DOHH2 (cell line): ENCODE measurements around the gene TBX3.

Source experiments
- EZH2phosphoT487 ChIP-seq: fragments of 200-600 bp; sonication (generic); IDR thresholded peaks from 2 replicates; pipeline ENCODE4 v1.6.1; 2017; ENCODE audit warnings: borderline replicate concordance, mild to moderate bottlenecking, antibody characterized with exemption, low read length, moderate library complexity, mixed read lengths
- TF ChIP-seq, protein P1 (sequence below): fragments of 200-600 bp; sonication (generic); IDR thresholded peaks from one replicate; pipeline ENCODE4 v1.5.1; 2014; ENCODE audit warnings: antibody characterized with exemption, mild to moderate bottlenecking, low read depth, low read length; ENCODE audit not compliant: poor library complexity, severe bottlenecking

DNA sequence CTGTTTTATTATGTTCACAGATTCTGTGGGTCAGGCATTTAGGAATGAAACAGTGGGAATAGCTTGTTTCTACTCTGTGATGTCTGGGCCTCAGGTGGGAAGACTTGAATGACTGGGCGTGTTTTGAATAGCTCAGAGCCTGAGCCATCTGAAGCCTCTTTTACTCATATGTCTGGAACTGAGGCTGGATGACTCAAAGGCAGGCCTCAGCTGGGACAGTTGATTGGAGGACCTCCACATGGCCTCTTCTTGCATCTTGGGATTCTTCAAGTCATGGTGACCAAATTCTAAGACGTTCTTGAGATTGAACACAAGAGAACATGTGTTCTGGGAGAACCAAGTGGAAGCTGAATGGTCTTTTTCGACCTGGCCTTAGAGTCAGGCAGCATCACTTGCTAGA is 45.8 kb upstream of the TBX3 start:
- TF ChIP-seq, protein P1, sequence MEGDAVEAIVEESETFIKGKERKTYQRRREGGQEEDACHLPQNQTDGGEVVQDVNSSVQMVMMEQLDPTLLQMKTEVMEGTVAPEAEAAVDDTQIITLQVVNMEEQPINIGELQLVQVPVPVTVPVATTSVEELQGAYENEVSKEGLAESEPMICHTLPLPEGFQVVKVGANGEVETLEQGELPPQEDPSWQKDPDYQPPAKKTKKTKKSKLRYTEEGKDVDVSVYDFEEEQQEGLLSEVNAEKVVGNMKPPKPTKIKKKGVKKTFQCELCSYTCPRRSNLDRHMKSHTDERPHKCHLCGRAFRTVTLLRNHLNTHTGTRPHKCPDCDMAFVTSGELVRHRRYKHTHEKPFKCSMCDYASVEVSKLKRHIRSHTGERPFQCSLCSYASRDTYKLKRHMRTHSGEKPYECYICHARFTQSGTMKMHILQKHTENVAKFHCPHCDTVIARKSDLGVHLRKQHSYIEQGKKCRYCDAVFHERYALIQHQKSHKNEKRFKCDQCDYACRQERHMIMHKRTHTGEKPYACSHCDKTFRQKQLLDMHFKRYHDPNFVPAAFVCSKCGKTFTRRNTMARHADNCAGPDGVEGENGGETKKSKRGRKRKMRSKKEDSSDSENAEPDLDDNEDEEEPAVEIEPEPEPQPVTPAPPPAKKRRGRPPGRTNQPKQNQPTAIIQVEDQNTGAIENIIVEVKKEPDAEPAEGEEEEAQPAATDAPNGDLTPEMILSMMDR = no peak
- no peak for TF ChIP-seq EZH2phosphoT487
